Measurements from ENCODE around the gene RNF214.

RNF214 gene

GRCh38 chr11:117221775-117222517 lies 10.5 kb upstream of the RNF214 start:
- Histone ChIP-seq H4K12ac (ENCODE audit: low read depth, low read length) (no peak overlapping the region), H3K27ac (ENCODE audit: low read depth, low read length) (no peak overlapping the region), H4K91ac (ENCODE audit: low read depth, low read length) (no peak overlapping the region), H3K4ac (ENCODE audit: low read depth, low read length) (no peak overlapping the region), H2BK120ac (ENCODE audit: insufficient read depth, low read length, poor library complexity) (no peak overlapping the region), H3K4me3 (ENCODE audit: low read depth, low read length) (no peak overlapping the region), H2AK5ac (ENCODE audit: low read length) (no peak overlapping the region), H3K4me2 (ENCODE audit: low read length) (no peak overlapping the region), H4K8ac (ENCODE audit: low read depth, low read length) (no peak overlapping the region), H2BK5ac (ENCODE audit: low read depth, low read length, poor library complexity) (no peak overlapping the region), H3K23ac (ENCODE audit: low read length) (no peak overlapping the region), H3K9me3 (ENCODE audit: insufficient read depth, low read depth, low read length) (no peaks in the 10 kb centered on the region), H2BK12ac (ENCODE audit: low read length) (no peak overlapping the region), H3K79me2 (ENCODE audit: control insufficient read depth, insufficient read depth, low read length, poor library complexity) (peaks cover 2% of the 10 kb centered on the region), H3K36me3 (ENCODE audit: control insufficient read depth in 1 of 2, insufficient read depth in 2 of 2, low read length in 2 of 2) (peaks cover 62 to 74% of the 10 kb centered on the region in 2 experiments), H3K14ac (ENCODE audit: low read length) (no peak overlapping the region), H2AFZ (ENCODE audit: insufficient read depth, low read length, poor library complexity) (no peak overlapping the region), H3K18ac (ENCODE audit: low read length) (no peak overlapping the region), H3K27me3 (ENCODE audit: insufficient read depth, low read length) (no peaks in the 10 kb centered on the region), H3K9ac (ENCODE audit: low read length) (no peak overlapping the region), H3K4me1 (ENCODE audit: control insufficient read depth in 1 of 2, insufficient read depth in 2 of 2, low read length in 2 of 2) (peaks cover 0 to 5% of the 10 kb centered on the region in 2 experiments), H3K79me1 (ENCODE audit: low read length) (no peaks in the 10 kb centered on the region)
- WGBS (ENCODE audit: extremely low coverage, insufficient coverage, insufficient read length), result no CpG with 5 or more reads among the region's 7 CpGs
- no peak for DNase-seq

GRCh38 chr11:117222991-117223740 lies 9.3 kb upstream of the RNF214 start:
- WGBS (ENCODE audit: extremely low coverage, insufficient coverage, insufficient read length), result no CpG with 5 or more reads among the region's 14 CpGs
- H3K18ac ChIP-seq (ENCODE audit: low read length), result no peak overlapping the region
- DNase-seq, result peak in 1 of 2 donors; percentile 33
- peaks cover 2% of the 10 kb centered on the region for H3K79me2 ChIP-seq (ENCODE audit: control insufficient read depth, insufficient read depth, low read length, poor library complexity)
- H3K4me1 ChIP-seq (ENCODE audit: control insufficient read depth in 1 of 2, insufficient read depth in 2 of 2, low read length in 2 of 2), result peaks cover 0 to 5% of the 10 kb centered on the region in 2 experiments
- H3K9me3 ChIP-seq (ENCODE audit: insufficient read depth, low read depth, low read length), result no peaks in the 10 kb centered on the region
- no peak overlapping the region for H2AFZ ChIP-seq (ENCODE audit: insufficient read depth, low read length, poor library complexity)
- no peak overlapping the region for H3K14ac ChIP-seq (ENCODE audit: low read length)
- no peak overlapping the region for H4K12ac ChIP-seq (ENCODE audit: low read depth, low read length)
- H3K4ac ChIP-seq (ENCODE audit: low read depth, low read length), result no peak overlapping the region
- no peak overlapping the region for H4K8ac ChIP-seq (ENCODE audit: low read depth, low read length)
- peaks cover 66 to 73% of the 10 kb centered on the region in 2 experiments for H3K36me3 ChIP-seq (ENCODE audit: control insufficient read depth in 1 of 2, insufficient read depth in 2 of 2, low read length in 2 of 2)
- H2BK5ac ChIP-seq (ENCODE audit: low read depth, low read length, poor library complexity), result no peak overlapping the region
- H3K9ac ChIP-seq (ENCODE audit: low read length), result no peak overlapping the region
- H2BK12ac ChIP-seq (ENCODE audit: low read length), result no peak overlapping the region
- no peak overlapping the region for H4K91ac ChIP-seq (ENCODE audit: low read depth, low read length)
- H3K27ac ChIP-seq (ENCODE audit: low read depth, low read length), result no peak overlapping the region
- no peaks in the 10 kb centered on the region for H3K79me1 ChIP-seq (ENCODE audit: low read length)
- H3K4me3 ChIP-seq (ENCODE audit: low read depth, low read length), result no peak overlapping the region
- no peak overlapping the region for H3K23ac ChIP-seq (ENCODE audit: low read length)
- no peaks in the 10 kb centered on the region for H3K27me3 ChIP-seq (ENCODE audit: insufficient read depth, low read length)
- no peak overlapping the region for H2BK120ac ChIP-seq (ENCODE audit: insufficient read depth, low read length, poor library complexity)
- no peak overlapping the region for H3K4me2 ChIP-seq (ENCODE audit: low read length)
- no peak overlapping the region for H2AK5ac ChIP-seq (ENCODE audit: low read length)

- no CpG with 5 or more reads among the region's 17 CpGs for WGBS (ENCODE audit: extremely low coverage, insufficient coverage, insufficient read length)
- Histone ChIP-seq H2AFZ (ENCODE audit: insufficient read depth, low read length, poor library complexity) (no peak overlapping the region), H3K4ac (ENCODE audit: low read depth, low read length) (no peak overlapping the region), H3K9me3 (ENCODE audit: insufficient read depth, low read depth, low read length) (no peaks in the 10 kb centered on the region), H3K4me2 (ENCODE audit: low read length) (no peak overlapping the region), H4K91ac (ENCODE audit: low read depth, low read length) (no peak overlapping the region), H3K14ac (ENCODE audit: low read length) (no peak overlapping the region), H3K27me3 (ENCODE audit: insufficient read depth, low read length) (no peaks in the 10 kb centered on the region), H4K8ac (ENCODE audit: low read depth, low read length) (no peak overlapping the region), H3K79me2 (ENCODE audit: control insufficient read depth, insufficient read depth, low read length, poor library complexity) (peaks cover 2% of the 10 kb centered on the region), H2BK12ac (ENCODE audit: low read length) (no peak overlapping the region), H2BK5ac (ENCODE audit: low read depth, low read length, poor library complexity) (no peak overlapping the region), H2AK5ac (ENCODE audit: low read length) (no peak overlapping the region), H2BK120ac (ENCODE audit: insufficient read depth, low read length, poor library complexity) (no peak overlapping the region), H3K27ac (ENCODE audit: low read depth, low read length) (no peak overlapping the region), H3K4me1 (ENCODE audit: control insufficient read depth in 1 of 2, insufficient read depth in 2 of 2, low read length in 2 of 2) (peaks cover 0 to 5% of the 10 kb centered on the region in 2 experiments), H3K36me3 (ENCODE audit: control insufficient read depth in 1 of 2, insufficient read depth in 2 of 2, low read length in 2 of 2) (peaks cover 64 to 73% of the 10 kb centered on the region in 2 experiments), H3K18ac (ENCODE audit: low read length) (no peak overlapping the region), H3K23ac (ENCODE audit: low read length) (no peak overlapping the region), H3K4me3 (ENCODE audit: low read depth, low read length) (no peak overlapping the region), H4K12ac (ENCODE audit: low read depth, low read length) (no peak overlapping the region), H3K79me1 (ENCODE audit: low read length) (no peaks in the 10 kb centered on the region), H3K9ac (ENCODE audit: low read length) (no peak overlapping the region)
- no peak for DNase-seq
Measured at GRCh38 chr11:117223741-117224689, 8.5 kb upstream of the RNF214 start.

- no peak overlapping the region for H3K4me3 ChIP-seq (ENCODE audit: low read depth, low read length)
- H4K12ac ChIP-seq (ENCODE audit: low read depth, low read length), result no peak overlapping the region
- peaks cover 60 to 74% of the 10 kb centered on the region in 2 experiments for H3K36me3 ChIP-seq (ENCODE audit: control insufficient read depth in 1 of 2, insufficient read depth in 2 of 2, low read length in 2 of 2)
- H3K4me1 ChIP-seq (ENCODE audit: control insufficient read depth in 1 of 2, insufficient read depth in 2 of 2, low read length in 2 of 2), result peaks cover 0 to 4% of the 10 kb centered on the region in 2 experiments
- DNase-seq, result no peak
- no peak overlapping the region for H2AFZ ChIP-seq (ENCODE audit: insufficient read depth, low read length, poor library complexity)
- no peak overlapping the region for H3K27ac ChIP-seq (ENCODE audit: low read depth, low read length)
- H3K27me3 ChIP-seq (ENCODE audit: insufficient read depth, low read length), result no peaks in the 10 kb centered on the region
- no peak overlapping the region for H3K18ac ChIP-seq (ENCODE audit: low read length)
- no peaks in the 10 kb centered on the region for H3K79me2 ChIP-seq (ENCODE audit: control insufficient read depth, insufficient read depth, low read length, poor library complexity)
- H2BK5ac ChIP-seq (ENCODE audit: low read depth, low read length, poor library complexity), result no peak overlapping the region
- no peak overlapping the region for H3K23ac ChIP-seq (ENCODE audit: low read length)
- no CpG with 5 or more reads among the region's 9 CpGs for WGBS (ENCODE audit: extremely low coverage, insufficient coverage, insufficient read length)
- H3K79me1 ChIP-seq (ENCODE audit: low read length), result no peaks in the 10 kb centered on the region
- H2BK12ac ChIP-seq (ENCODE audit: low read length), result no peak overlapping the region
- no peak overlapping the region for H3K4ac ChIP-seq (ENCODE audit: low read depth, low read length)
- no peak overlapping the region for H2AK5ac ChIP-seq (ENCODE audit: low read length)
- H3K9me3 ChIP-seq (ENCODE audit: insufficient read depth, low read depth, low read length), result no peaks in the 10 kb centered on the region
- H4K91ac ChIP-seq (ENCODE audit: low read depth, low read length), result no peak overlapping the region
- H2BK120ac ChIP-seq (ENCODE audit: insufficient read depth, low read length, poor library complexity), result no peak overlapping the region
- H3K9ac ChIP-seq (ENCODE audit: low read length), result no peak overlapping the region
- no peak overlapping the region for H3K14ac ChIP-seq (ENCODE audit: low read length)
- no peak overlapping the region for H4K8ac ChIP-seq (ENCODE audit: low read depth, low read length)
- no peak overlapping the region for H3K4me2 ChIP-seq (ENCODE audit: low read length)
Measured at GRCh38 chr11:117225553-117226170, 6.8 kb upstream of the RNF214 start.
